Cardiac fibroblast (primary cell): Measurements from ENCODE around the gene KPNA1.

Experiments
- DNase-seq, 2 donors: peaks; one replicate each; pipeline versions ENCODE4 v3.0.0 to v3.0.0-alpha.2; 2010; ENCODE audit warnings: low read depth in 2 of 2
- H3K4me3 ChIP-seq, 2 donors: replicated peaks in 1 of 2; 1 replicate in 1 of 2; 2 replicates in 1 of 2; pipeline ENCODE4 v1.5.1; 2011; ENCODE audit warnings: low read depth in 2 of 2, low read length in 2 of 2, mild to moderate bottlenecking in 2 of 2, moderate library complexity in 1 of 2
- TF ChIP-seq, protein P1 (sequence below): IDR thresholded peaks from one replicate; pipeline ENCODE4 v1.5.1; 2011; ENCODE audit warnings: low read depth, mild to moderate bottlenecking, low read length, inconsistent platforms

KPNA1 gene

DNA sequence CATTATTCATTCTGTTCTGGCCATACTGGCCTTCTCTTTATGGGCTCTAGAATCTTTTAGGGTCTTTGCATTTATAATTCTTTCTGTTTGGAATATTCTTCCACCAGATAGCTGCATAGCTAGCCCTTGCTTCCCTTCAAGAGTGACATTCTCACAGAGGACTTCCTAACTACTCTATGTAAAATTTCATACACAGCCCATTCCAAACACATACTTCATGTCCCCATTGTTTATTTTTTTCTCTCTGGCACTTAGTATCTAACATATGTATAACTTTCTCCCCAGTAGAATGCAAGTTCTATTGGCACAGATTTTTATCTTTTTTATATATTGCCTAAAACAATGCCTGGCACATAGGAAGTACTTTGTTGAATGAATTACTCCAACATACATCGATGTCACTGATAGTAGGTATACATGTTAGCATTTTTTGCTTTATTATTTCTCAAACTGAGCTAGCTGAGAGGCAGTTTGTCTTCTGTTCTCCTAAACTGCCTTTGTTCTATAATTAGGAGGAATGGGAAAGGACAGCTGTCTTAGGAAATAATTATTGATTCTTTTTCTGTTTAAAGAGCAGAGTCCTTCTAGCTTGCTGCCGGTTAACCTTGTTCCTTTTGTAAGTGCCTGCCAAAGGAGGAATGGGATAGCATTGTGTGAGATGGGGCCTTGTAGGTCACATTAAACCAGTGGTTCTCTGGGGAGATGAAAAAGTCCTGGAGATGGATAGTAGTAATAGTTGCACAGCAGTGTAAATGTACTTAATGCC is 122.9 kb downstream of the KPNA1 start:
- H3K4me3 ChIP-seq = no peak overlapping the region
- TF ChIP-seq, protein P1, sequence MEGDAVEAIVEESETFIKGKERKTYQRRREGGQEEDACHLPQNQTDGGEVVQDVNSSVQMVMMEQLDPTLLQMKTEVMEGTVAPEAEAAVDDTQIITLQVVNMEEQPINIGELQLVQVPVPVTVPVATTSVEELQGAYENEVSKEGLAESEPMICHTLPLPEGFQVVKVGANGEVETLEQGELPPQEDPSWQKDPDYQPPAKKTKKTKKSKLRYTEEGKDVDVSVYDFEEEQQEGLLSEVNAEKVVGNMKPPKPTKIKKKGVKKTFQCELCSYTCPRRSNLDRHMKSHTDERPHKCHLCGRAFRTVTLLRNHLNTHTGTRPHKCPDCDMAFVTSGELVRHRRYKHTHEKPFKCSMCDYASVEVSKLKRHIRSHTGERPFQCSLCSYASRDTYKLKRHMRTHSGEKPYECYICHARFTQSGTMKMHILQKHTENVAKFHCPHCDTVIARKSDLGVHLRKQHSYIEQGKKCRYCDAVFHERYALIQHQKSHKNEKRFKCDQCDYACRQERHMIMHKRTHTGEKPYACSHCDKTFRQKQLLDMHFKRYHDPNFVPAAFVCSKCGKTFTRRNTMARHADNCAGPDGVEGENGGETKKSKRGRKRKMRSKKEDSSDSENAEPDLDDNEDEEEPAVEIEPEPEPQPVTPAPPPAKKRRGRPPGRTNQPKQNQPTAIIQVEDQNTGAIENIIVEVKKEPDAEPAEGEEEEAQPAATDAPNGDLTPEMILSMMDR = no peak
- DNase-seq = no peak

DNA sequence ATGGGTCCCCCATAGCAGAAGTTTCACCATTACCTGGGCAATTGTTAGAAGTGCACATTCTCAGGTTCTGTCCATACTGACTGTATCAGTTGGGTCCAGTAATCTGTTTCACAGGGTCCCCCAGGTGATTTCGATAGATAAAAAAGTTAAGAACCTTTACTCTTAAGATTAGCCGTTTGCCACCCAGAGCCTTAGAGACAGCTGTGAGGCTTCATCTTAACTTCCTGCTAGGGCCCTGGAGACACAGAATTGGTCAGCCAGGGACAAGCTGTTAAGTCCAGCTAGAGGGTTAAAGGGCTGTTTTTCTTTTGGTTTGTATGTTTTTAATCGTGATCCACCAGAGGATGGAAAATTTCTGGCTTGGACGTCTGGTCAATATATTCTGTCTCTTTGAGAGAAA is 124.1 kb downstream of the KPNA1 start:
- peak; percentile 19 to 41 for DNase-seq
- H3K4me3 ChIP-seq = no peak overlapping the region
- TF ChIP-seq, protein P1 = no peak

DNA sequence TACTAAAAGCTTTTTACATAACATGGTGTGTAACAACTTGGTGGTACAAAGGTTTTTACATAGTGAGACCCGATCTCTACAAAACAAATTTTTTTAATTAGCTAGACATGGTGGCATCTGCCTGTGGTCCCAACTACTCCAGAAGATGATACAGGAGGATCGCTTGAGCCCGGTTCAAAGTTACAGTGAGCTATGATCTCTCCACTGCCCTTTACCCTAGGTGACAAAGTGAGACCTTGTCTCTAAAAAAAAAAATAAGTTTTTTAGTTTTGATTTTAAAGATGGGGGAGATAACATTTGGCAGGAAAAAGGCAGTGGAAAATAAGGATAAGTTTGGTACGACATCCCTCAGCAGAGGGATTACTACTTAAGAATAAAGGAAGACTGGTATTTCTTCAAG is 124.8 kb downstream of the KPNA1 start:
- no peak for DNase-seq
- H3K4me3 ChIP-seq = no peak overlapping the region
- TF ChIP-seq, protein P1 = no peak

DNA sequence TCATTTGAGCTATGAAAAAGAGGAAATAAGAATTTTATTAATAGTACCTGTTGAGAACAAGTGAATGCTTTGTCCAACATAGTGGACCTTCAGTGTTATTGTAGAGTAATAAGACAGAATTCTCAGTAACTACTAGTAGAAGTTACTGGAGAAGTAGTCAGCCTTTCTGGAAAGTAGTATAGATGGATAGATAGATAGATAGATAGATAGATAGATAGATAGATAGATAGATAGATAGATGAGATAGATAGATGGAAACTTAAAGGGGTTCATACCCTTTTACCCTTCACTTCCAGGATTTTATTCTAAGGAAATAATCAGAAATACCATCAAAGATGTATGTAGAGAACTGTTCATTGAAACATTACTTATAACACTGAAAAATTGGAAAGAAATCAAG is 125.5 kb downstream of the KPNA1 start:
- no peak for DNase-seq
- TF ChIP-seq, protein P1 = no peak

DNA sequence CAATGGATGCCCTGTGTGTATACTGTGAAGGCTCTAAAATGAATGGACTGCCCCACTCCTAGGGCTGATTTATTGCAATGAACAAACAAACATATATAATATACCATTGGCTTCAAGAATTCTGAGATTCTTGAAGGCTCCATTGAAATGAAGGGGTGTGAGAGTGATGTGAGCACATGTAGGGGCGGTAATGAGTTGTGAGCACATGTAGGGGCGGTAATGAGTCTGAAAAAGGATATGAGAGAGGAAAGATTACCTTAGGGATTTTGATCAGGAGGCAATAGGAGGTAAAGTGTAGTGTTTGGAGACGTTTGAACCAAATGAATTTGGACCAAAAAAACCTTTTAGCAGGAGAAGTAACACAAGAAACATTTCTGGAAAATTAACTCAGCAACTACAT is 127.0 kb downstream of the KPNA1 start:
- TF ChIP-seq, protein P1 = no peak

More for the DNA sequence above, 125.5 kb downstream of the KPNA1 start:
- H3K4me3 ChIP-seq = no peak overlapping the region

DNA sequence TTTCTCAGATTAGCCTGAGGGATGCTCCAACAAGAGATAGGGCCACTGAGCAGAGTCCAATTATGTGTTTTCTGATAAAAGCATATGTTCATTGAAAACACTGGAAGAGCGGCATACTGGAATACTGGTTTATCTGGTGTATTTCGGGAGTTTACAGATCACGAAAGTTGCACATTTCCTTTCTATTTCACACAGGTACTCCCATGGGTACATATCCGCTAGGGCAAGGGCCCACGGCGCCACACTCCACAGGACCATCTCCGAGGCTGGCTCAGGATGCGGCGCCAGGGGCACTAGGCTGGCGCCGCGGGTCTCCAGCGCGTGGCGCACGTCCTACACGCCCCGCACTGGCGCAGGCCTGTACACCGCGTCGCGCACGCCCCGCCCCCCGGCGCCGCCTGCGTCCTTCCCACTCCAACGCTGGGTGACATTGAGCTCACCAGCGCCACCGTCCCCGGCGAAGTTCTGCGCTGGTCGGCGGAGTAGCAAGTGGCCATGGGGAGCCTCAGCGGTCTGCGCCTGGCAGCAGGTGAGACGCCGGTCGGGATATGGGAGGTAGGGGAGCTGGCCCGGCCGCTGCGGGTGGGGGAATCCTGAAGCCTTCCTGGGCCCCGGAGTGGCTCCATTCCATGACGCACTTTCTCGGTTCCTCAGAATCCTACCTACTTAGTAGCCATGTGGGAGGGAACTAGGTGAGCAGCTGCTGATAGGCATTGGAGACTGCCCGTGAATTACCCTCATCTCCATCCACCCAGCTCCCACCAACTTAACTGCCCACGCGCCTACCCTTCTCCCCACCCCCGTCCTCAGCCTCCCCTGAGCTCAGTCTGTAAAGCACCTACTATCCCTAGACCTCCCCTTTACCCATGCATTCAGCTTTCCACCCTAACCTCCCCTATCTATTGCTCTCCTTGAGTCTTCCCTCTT is 130.7 kb downstream of the KPNA1 start, which contains the start of gene FAM162A:
Gene FAM162A, plus strand, starts transcription at position 412 of the 927 bp plus-strand sequence. Its CDS starts 84 bp downstream, at position 496.
- H3K4me3 ChIP-seq = peak within 1 kb of the TSS; percentile 90 to 92
- peak; percentile 85 to 87 for DNase-seq
- TF ChIP-seq, protein P1 = peak; percentile 27

More for the DNA sequence above, 127.0 kb downstream of the KPNA1 start:
- DNase-seq = no peak
- no peak overlapping the region for H3K4me3 ChIP-seq
